Measurements from ENCODE around the gene PPP2R2B. TPM values are rescaled to one million over a fixed set of nuclear protein-coding genes. Genes with fewer than 3 reads are reported as not detected.

PPP2R2B gene
- total and polyA plus RNA-seq, 11 donors = 0.03 to 2.9 (median 0.30) TPM; not detected in 1

DNA sequence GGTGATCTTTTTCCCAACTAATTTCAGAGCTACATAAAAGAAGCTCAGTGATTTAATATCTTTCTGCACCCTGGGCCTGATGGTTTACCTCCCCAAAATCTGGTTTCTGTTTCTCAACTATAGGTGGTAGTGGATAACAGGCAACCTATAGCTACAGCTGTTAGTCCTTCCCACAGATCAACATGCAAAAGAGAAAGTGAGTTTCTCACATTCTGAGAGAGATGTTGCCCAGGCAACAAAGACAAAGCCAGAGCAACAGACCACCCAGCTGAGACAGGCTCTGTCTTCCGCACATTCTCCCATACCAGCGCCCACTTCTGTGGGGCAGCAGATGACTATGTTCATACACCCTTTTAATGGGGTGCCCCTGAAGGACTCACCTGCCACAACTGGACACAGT is 40.7 kb upstream of the PPP2R2B start:
- Histone ChIP-seq H3K36me3 (no peaks in the 10 kb centered on the region), H3K4me3 (no peak overlapping the region), H3K4me1 (no peaks in the 10 kb centered on the region), H3K27ac (no peak overlapping the region), H3K9me3 (no peaks in the 10 kb centered on the region), H3K27me3 (peaks cover 0 to 4% (median 0%) of the 10 kb centered on the region in 9 donors)
- intact Hi-C loops (cut with DNase I) = no loop called here
- WGBS, 4 donors = 62 to 82% (median 72%) methylated on average over 2 of the region's 2 CpGs
- no peak for TF ChIP-seq POLR2A (IDR thresholded peaks at IDR 0.05)
- TF ChIP-seq, protein P1, sequence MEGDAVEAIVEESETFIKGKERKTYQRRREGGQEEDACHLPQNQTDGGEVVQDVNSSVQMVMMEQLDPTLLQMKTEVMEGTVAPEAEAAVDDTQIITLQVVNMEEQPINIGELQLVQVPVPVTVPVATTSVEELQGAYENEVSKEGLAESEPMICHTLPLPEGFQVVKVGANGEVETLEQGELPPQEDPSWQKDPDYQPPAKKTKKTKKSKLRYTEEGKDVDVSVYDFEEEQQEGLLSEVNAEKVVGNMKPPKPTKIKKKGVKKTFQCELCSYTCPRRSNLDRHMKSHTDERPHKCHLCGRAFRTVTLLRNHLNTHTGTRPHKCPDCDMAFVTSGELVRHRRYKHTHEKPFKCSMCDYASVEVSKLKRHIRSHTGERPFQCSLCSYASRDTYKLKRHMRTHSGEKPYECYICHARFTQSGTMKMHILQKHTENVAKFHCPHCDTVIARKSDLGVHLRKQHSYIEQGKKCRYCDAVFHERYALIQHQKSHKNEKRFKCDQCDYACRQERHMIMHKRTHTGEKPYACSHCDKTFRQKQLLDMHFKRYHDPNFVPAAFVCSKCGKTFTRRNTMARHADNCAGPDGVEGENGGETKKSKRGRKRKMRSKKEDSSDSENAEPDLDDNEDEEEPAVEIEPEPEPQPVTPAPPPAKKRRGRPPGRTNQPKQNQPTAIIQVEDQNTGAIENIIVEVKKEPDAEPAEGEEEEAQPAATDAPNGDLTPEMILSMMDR (IDR thresholded peaks at IDR 0.05) = no peak
- DNase-seq (no peak), ATAC-seq (no peak)

DNA sequence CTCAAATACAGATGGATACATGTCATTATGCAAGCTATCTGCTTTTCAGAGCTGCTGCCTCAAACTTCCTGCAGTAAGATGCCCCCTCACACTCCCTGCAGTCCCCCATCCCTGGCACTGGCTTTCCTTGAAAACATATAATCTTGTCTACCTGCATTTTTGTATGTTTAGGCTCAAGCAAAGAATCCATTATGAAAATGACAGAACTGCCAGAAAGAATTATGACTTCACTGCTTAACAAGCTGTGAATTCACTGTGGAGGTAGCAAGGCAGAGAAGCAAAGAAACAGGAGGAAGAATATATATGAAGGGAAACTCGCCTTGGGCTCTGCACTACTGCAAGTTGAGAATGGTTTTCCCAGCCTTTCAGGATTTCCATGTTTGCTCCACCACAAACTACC is 39.4 kb upstream of the PPP2R2B start:
- H3K4me1 ChIP-seq = no peaks in the 10 kb centered on the region
- H3K9me3 ChIP-seq = no peaks in the 10 kb centered on the region
- WGBS, 4 donors = 47 to 65% (median 58%) methylated on average over 1 of the region's 1 CpG
- ATAC-seq (no peak), DNase-seq (no peak)
- H3K4me3 ChIP-seq = no peak overlapping the region
- intact Hi-C loops (cut with DNase I) = no loop called here
- peaks cover 0 to 4% (median 0%) of the 10 kb centered on the region in 9 donors for H3K27me3 ChIP-seq
- TF ChIP-seq POLR2A (IDR thresholded peaks at IDR 0.05) = no peak
- TF ChIP-seq, protein P1 (IDR thresholded peaks at IDR 0.05) = no peak
- H3K27ac ChIP-seq = no peak overlapping the region
- no peaks in the 10 kb centered on the region for H3K36me3 ChIP-seq

DNA sequence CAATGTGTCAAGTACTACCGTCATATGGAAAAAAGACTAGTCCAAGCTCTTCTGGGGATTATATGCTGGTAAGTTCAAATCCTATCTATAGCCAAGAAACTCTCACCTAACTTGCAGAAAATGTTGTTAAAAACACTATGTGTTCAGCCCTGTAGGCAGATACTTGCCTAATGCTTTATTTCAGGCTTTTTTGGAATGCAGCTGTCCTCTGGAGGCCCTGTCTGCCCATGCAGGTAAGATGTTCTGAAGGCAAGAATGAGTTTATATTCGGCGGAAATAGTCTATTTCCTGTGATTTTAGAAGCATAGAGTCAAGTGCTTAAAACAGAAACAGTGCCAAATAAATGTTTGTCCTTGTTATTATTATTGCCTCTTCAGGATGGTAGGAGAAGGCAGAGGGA is 34.3 kb upstream of the PPP2R2B start:
- ATAC-seq (no peak), DNase-seq (no peak)
- H3K36me3 ChIP-seq = no peaks in the 10 kb centered on the region
- intact Hi-C loops (cut with DNase I) = no loop called here
- H3K4me1 ChIP-seq = no peaks in the 10 kb centered on the region
- no peak overlapping the region for H3K27ac ChIP-seq
- peaks cover 0 to 4% (median 0%) of the 10 kb centered on the region in 9 donors for H3K27me3 ChIP-seq
- 88 to 95% (median 91%) methylated on average over 3 of the region's 3 CpGs for WGBS, 4 donors
- TF ChIP-seq POLR2A (IDR thresholded peaks at IDR 0.05) = no peak
- TF ChIP-seq, protein P1 (IDR thresholded peaks at IDR 0.05) = no peak
- H3K9me3 ChIP-seq = no peaks in the 10 kb centered on the region
- H3K4me3 ChIP-seq = no peak overlapping the region

DNA sequence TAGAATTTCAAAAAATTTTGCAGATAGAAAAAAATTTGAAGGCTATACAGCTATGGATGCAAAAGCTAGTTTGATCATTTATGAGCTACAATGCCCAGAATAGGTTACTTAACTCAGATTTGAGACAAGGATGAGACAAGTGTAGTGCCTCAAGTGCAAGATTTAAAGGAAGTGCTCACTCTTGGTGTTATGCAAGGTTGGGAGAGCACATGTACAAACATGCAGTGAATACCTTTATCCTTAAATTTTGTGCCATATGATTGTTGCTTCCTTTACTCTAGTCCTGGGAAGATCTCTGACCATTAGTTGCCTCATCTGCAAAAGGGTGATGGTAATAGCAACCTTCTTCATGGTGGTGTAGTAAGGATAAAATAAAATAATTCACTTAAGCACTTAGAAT is 31.7 kb upstream of the PPP2R2B start:
- no peak for ATAC-seq
- H3K9me3 ChIP-seq = no peaks in the 10 kb centered on the region
- H3K36me3 ChIP-seq = no peaks in the 10 kb centered on the region
- no peak for TF ChIP-seq POLR2A (IDR thresholded peaks at IDR 0.05)
- TF ChIP-seq, protein P1 (IDR thresholded peaks at IDR 0.05) = no peak
- no peak overlapping the region for H3K4me3 ChIP-seq
- intact Hi-C loops (cut with DNase I) = no loop called here
- no peak for DNase-seq
- H3K27me3 ChIP-seq = no peaks in the 10 kb centered on the region
- H3K4me1 ChIP-seq = no peaks in the 10 kb centered on the region
- no peak overlapping the region for H3K27ac ChIP-seq

Measured in heart left ventricle (tissue), 16 donors.